Measurements from ENCODE around the gene PAQR6.
A peak's percentile ranks its signal among the peaks of the same experiment; 100 is the strongest.

PAQR6 gene

DNA sequence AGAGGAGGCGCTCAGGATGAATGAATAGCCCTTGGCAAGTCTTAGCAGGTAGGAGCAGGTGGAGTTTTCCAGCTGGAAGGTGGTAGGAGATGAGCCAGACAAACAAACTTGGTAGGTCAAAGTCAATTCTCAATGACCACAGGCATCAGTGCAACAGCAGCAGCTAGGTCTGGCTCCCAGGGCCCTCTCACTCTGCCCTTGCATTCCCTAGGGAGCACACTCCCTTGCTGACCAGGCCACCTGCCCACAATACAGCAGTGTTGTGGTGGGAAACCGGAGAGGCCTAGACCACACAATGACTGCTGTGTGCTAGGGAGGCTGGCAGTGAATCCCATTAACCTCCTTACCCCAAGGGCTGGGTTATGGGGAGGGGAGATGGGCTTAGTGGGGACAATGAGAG, 13.0 kb upstream of the PAQR6 start:
- no peak overlapping the region for H3K27ac Mint-ChIP-seq
- no peak for DNase-seq
- H3K4me3 Mint-ChIP-seq, result no peak overlapping the region
- H3K27me3 Mint-ChIP-seq (ENCODE audit: low read depth, poor library complexity), result no peaks in the 10 kb centered on the region
- H3K36me3 Mint-ChIP-seq (ENCODE audit: low read depth), result peaks cover 81% of the 10 kb centered on the region
- no peaks in the 10 kb centered on the region for H3K4me1 Mint-ChIP-seq
- H3K9me3 Mint-ChIP-seq, result no peaks in the 10 kb centered on the region
- TF ChIP-seq, protein P1, sequence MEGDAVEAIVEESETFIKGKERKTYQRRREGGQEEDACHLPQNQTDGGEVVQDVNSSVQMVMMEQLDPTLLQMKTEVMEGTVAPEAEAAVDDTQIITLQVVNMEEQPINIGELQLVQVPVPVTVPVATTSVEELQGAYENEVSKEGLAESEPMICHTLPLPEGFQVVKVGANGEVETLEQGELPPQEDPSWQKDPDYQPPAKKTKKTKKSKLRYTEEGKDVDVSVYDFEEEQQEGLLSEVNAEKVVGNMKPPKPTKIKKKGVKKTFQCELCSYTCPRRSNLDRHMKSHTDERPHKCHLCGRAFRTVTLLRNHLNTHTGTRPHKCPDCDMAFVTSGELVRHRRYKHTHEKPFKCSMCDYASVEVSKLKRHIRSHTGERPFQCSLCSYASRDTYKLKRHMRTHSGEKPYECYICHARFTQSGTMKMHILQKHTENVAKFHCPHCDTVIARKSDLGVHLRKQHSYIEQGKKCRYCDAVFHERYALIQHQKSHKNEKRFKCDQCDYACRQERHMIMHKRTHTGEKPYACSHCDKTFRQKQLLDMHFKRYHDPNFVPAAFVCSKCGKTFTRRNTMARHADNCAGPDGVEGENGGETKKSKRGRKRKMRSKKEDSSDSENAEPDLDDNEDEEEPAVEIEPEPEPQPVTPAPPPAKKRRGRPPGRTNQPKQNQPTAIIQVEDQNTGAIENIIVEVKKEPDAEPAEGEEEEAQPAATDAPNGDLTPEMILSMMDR (IDR thresholded peaks at IDR 0.05), result no peak

DNA sequence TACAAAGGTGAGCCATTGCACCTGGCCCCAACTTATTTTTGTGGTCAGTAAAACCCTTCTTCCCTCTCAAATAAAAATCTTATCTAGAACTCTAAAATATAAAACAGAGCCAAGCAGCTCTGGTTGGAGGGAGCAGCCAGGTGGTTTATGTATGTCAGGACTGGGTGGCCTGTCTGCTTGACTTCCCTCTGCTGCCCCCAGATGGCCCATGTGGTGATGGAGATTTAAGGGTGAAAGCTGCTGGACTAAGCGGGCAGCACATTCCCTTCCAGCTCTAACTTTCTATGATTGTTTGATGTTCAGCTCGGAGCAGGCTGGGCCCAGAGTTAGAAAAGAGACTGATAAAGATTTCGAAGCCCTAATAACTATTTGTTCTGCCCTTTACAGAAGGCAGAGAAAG, 11.9 kb upstream of the PAQR6 start:
- H3K27ac Mint-ChIP-seq, result peak overlapping the region; percentile 82
- no peaks in the 10 kb centered on the region for H3K27me3 Mint-ChIP-seq (ENCODE audit: low read depth, poor library complexity)

DNA sequence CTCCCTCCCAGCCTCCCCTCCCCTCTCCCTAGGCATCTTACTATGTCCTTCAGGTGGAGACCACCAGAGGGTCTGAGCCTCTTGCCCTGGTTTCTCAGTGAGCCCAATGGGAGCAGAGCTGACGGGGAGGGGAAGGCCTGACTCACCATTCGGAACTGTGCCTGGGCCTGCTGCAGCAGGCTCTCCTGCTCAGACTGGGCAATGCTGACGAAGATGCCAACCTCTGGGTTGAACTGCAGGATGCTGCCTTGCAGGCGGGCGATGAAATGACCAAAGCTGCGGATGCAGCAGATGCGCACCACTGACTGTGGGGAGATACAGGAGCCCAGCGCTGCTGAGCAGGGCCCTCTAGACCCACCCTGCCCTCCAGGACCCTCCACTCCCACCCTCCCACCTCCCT, 11.0 kb upstream of the PAQR6 start:
- H3K27ac Mint-ChIP-seq, result no peak overlapping the region
- no peaks in the 10 kb centered on the region for H3K9me3 Mint-ChIP-seq
- peaks cover 69% of the 10 kb centered on the region for H3K36me3 Mint-ChIP-seq (ENCODE audit: low read depth)
- TF ChIP-seq, protein P1 (IDR thresholded peaks at IDR 0.05), result no peak
- DNase-seq, result no peak
- no peaks in the 10 kb centered on the region for H3K4me1 Mint-ChIP-seq
- H3K4me3 Mint-ChIP-seq, result no peak overlapping the region
- no peaks in the 10 kb centered on the region for H3K27me3 Mint-ChIP-seq (ENCODE audit: low read depth, poor library complexity)

More for the DNA sequence above, 11.9 kb upstream of the PAQR6 start:
- no peak for DNase-seq
- no peak overlapping the region for H3K4me3 Mint-ChIP-seq
- TF ChIP-seq, protein P1 (IDR thresholded peaks at IDR 0.05), result no peak
- H3K4me1 Mint-ChIP-seq, result no peaks in the 10 kb centered on the region
- no peaks in the 10 kb centered on the region for H3K9me3 Mint-ChIP-seq
- peaks cover 74% of the 10 kb centered on the region for H3K36me3 Mint-ChIP-seq (ENCODE audit: low read depth)

DNA sequence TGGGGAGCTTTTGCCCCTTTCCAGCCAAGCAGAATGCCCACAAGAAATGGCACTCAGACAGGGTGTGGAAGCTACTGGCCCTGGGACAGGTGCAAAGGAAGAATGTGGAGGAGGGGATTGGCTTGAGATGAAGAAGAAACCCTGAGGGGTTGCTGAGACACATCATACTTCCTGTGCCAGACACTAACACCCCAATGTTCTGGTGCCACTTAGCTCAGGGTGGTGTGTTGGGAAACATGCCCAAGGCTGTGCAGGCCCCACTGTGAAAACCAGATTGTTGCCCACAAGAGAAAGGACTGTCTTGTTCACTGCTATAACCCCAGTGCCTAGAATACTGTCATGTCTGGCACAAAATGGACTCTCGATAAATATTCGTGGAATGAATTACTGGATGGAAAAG, 9.9 kb upstream of the PAQR6 start:
- Mint-ChIP-seq H3K4me3 (no peak overlapping the region), H3K27me3 (ENCODE audit: low read depth, poor library complexity) (no peaks in the 10 kb centered on the region), H3K4me1 (no peaks in the 10 kb centered on the region), H3K27ac (peak overlapping the region; percentile 51), H3K36me3 (ENCODE audit: low read depth) (peaks cover 67% of the 10 kb centered on the region), H3K9me3 (no peaks in the 10 kb centered on the region)
- no peak for DNase-seq
- TF ChIP-seq, protein P1 (IDR thresholded peaks at IDR 0.05), result no peak

DNA sequence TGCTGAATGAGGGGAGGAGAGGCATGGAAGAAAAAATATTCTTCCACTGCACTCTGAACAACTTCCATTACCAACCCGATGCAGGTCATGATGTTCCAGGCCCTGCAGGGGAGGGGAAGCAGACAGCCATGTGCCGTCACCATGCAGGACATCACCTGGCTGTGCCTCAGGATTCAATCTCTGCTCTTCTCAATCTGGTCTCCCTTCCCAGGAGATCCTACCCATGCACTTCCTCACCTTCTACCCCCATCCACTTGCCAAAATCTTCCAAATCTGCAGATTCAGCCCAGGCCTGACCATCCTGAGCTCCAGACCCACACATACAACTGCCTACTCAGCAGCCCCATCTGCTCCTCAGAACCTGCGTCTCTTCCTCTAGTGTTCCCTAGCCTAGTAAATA, 5.8 kb upstream of the PAQR6 start:
- peaks cover 11% of the 10 kb centered on the region for H3K4me1 Mint-ChIP-seq
- DNase-seq, result no peak
- peaks cover 49% of the 10 kb centered on the region for H3K36me3 Mint-ChIP-seq (ENCODE audit: low read depth)
- no peak overlapping the region for H3K4me3 Mint-ChIP-seq
- H3K9me3 Mint-ChIP-seq, result no peaks in the 10 kb centered on the region
- H3K27me3 Mint-ChIP-seq (ENCODE audit: low read depth, poor library complexity), result peaks cover 3% of the 10 kb centered on the region
- no peak overlapping the region for H3K27ac Mint-ChIP-seq
- TF ChIP-seq, protein P1 (IDR thresholded peaks at IDR 0.05), result no peak

DNA sequence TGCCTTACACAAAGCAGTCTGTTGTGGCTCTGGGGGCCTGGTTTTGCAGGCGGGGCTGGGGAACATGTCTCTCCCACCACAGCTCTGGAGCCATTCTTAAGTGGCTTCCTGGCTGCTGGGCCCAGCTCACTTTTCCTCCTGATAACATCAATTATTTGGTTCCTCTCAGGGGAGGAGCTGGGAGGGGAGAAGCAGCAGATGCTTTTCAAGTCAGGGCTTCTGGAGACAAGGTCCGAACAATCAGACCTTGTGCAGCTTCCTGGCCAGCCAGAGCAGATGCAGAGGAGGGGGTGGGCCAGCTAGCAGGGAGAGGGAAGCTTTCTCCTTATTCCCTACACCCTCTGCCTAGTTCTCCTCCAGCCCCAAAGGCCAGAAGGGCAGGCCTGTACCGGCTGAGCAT, 3.7 kb upstream of the PAQR6 start:
- no peak for DNase-seq
- no peaks in the 10 kb centered on the region for H3K9me3 Mint-ChIP-seq
- H3K27ac Mint-ChIP-seq, result no peak overlapping the region
- H3K27me3 Mint-ChIP-seq (ENCODE audit: low read depth, poor library complexity), result peaks cover 3% of the 10 kb centered on the region
- no peak overlapping the region for H3K4me3 Mint-ChIP-seq
- H3K36me3 Mint-ChIP-seq (ENCODE audit: low read depth), result peaks cover 36% of the 10 kb centered on the region
- H3K4me1 Mint-ChIP-seq, result peaks cover 17% of the 10 kb centered on the region
- TF ChIP-seq, protein P1 (IDR thresholded peaks at IDR 0.05), result no peak
